Fibroblast of skin of back (primary cell): ENCODE measurements around the gene ARRB1.

Source experiments
- DNase-seq: peaks from one replicate; pipeline ENCODE4 v3.0.0-alpha.2; 2013

Gene ARRB1

GRCh38 chr11:75273411-75274391, 77.8 kb downstream of the ARRB1 start:
- DNase-seq, result no peak

- no peak for DNase-seq
These were observed 78.6 kb downstream of the ARRB1 start for GRCh38 chr11:75272821-75273301.

GRCh38 chr11:75272391-75272790, 79.1 kb downstream of the ARRB1 start:
- no peak for DNase-seq

- no peak for DNase-seq
These were observed 79.7 kb downstream of the ARRB1 start for GRCh38 chr11:75271730-75272129.

GRCh38 chr11:75270896-75271418, 80.5 kb downstream of the ARRB1 start:
- DNase-seq, result peak; percentile 12

GRCh38 chr11:75269896-75270295, 81.6 kb downstream of the ARRB1 start:
- no peak for DNase-seq

GRCh38 chr11:75269367-75269660, 82.1 kb downstream of the ARRB1 start:
- DNase-seq, result no peak

- no peak for DNase-seq
These were observed 82.7 kb downstream of the ARRB1 start for GRCh38 chr11:75268626-75269366.

GRCh38 chr11:75267171-75267970, 84.1 kb downstream of the ARRB1 start:
- no peak for DNase-seq

GRCh38 chr11:75265851-75266531, 85.5 kb downstream of the ARRB1 start:
- DNase-seq, result no peak

GRCh38 chr11:75264971-75265370, 86.5 kb downstream of the ARRB1 start:
- DNase-seq, result no peak

GRCh38 chr11:75264356-75264755, 87.1 kb downstream of the ARRB1 start:
- no peak for DNase-seq

- no peak for DNase-seq
These were observed 87.5 kb downstream of the ARRB1 start for GRCh38 chr11:75263944-75264349.

GRCh38 chr11:75262961-75263852, 88.3 kb downstream of the ARRB1 start:
- DNase-seq, result no peak

- DNase-seq, result no peak
These were observed 89.0 kb downstream of the ARRB1 start for GRCh38 chr11:75262436-75262835.

GRCh38 chr11:75261902-75262361, 89.5 kb downstream of the ARRB1 start:
- DNase-seq, result no peak

GRCh38 chr11:75260396-75261170, 90.9 kb downstream of the ARRB1 start:
- no peak for DNase-seq

GRCh38 chr11:75254326-75254725, 97.1 kb downstream of the ARRB1 start:
- no peak for DNase-seq

GRCh38 chr11:75249704-75250103, 101.8 kb downstream of the ARRB1 start:
- no peak for DNase-seq

GRCh38 chr11:75248924-75249256, 102.6 kb downstream of the ARRB1 start:
- no peak for DNase-seq
